Ovary (tissue), 9 donors: Measurements from ENCODE around the gene ARID3C. TPM values are rescaled to one million over a fixed set of nuclear protein-coding genes. Genes with fewer than 3 reads are reported as not detected.

Source experiments
- DNase-seq, 5 donors: peaks; one replicate each; pipeline ENCODE4 v3.0.0-alpha.2; 2019 to 2020
- H3K27ac ChIP-seq, 2 donors: fragments of 200-600 bp; one replicate each; pipeline versions ENCODE4 v1.5.1 to v1.8.0; 2019 to 2022
- H3K27me3 ChIP-seq: fragments of 200-600 bp; one replicate; pipeline ENCODE4 v1.8.0; 2022
- H3K36me3 ChIP-seq: fragments of 200-600 bp; sonication (generic); one replicate; pipeline ENCODE4 v1.5.1; 2019
- H3K4me1 ChIP-seq: one replicate; pipeline ENCODE4 v1.8.1; 2013; ENCODE audit warnings: mild to moderate bottlenecking, moderate library complexity; ENCODE audit not compliant: insufficient read depth
- H3K4me3 ChIP-seq: fragments of 200-600 bp; sonication (generic); one replicate; pipeline ENCODE4 v1.5.1; 2017
- H3K9me3 ChIP-seq, 2 donors: fragments of 200-600 bp in 1 of 2; sonication (generic) in 1 of 2; one replicate each; pipeline versions ENCODE4 v1.5.1 to v1.8.1; 2013 to 2019; ENCODE audit warnings: mild to moderate bottlenecking in 1 of 2, moderate library complexity in 1 of 2
- EP300 ChIP-seq: sonication (generic); formaldehyde crosslinking; IDR thresholded peaks from one replicate; pipeline ENCODE4 v1.6.1; 2017; ENCODE audit warnings: antibody characterized with exemption
- POLR2A ChIP-seq: fragments of 450-650 bp; IDR thresholded peaks from one replicate; pipeline ENCODE4 v1.6.1; 2017; ENCODE audit warnings: antibody characterized with exemption, mild to moderate bottlenecking, moderate library complexity
- WGBS, 3 donors: extraction: QIAGEN DNeasy Blood & Tissue Kit in 1 of 3; methylation state at CpG; one replicate each; pipeline versions ENCODE4 v1.1.5 to v1.1.7; 2013 to 2017; 5-methylcytosine and 5-hydroxymethylcytosine counted together
- intact Hi-C, 4 donors: fragments of 100-400 bp; cut with DNase I; formaldehyde crosslinking; loops; one replicate each; pipeline versions ENCODE4 v1.11.0 to v1.15.1; 2022 to 2023
- polyA plus RNA-seq, 2 donors: library from polyadenylated mRNA; stranded (reverse); fragments of 200-250 nt in 1 of 2; fragments of 350-450 nt in 1 of 2; fragmentation: Illumina TruSeq in 1 of 2; extraction: RNeasy Lipid Tissue Mini Kit (QIAGEN cat#74804) in 1 of 2; gene quantifications; one replicate each; pipeline ENCODE4 v1.2.3, GENCODE V29; 2013 to 2014
- total RNA-seq, 7 donors: library from RNA; depleted of rRNA in 2 of 7; stranded (reverse); fragments of >200 nt in 2 of 7; fragmentation: NEBNext Ultra II Directional in 3 of 7; extraction: Animal tissue kit (Norgen Biotek cat#: 25700) in 3 of 7; gene quantifications; one replicate each; pipeline versions ENCODE4 v1.1.0 to v1.2.4, GENCODE V29; 2016 to 2023
- TF ChIP-seq, protein P1 (sequence below), 3 donors: fragments of 450-650 bp in 2 of 3; fragments of 200-600 bp in 1 of 3; IDR thresholded peaks; one replicate each; pipeline versions ENCODE4 v1.5.1 to v1.8.0; 2016 to 2022; ENCODE audit warnings: antibody characterized with exemption in 3 of 3, mild to moderate bottlenecking in 1 of 3
- donor health status: DM: no; HTN: no; CAD: no; lungs with moderate emphysema.
- donor health status: DM: no; HTN: no; CAD: no.
- donor health status: Bipolar disorder and iron deficiency.
- donor health status: DM: yes; HTN: yes; CAD: no.
- donor health status: DM: no; HTN: no; CAD: no.
- donor health status: DM: yes; HTN: yes; CAD: no.

The ARID3C gene
- total and polyA plus RNA-seq, 9 donors: 0.07 to 0.40 TPM; not detected in 7

DNA sequence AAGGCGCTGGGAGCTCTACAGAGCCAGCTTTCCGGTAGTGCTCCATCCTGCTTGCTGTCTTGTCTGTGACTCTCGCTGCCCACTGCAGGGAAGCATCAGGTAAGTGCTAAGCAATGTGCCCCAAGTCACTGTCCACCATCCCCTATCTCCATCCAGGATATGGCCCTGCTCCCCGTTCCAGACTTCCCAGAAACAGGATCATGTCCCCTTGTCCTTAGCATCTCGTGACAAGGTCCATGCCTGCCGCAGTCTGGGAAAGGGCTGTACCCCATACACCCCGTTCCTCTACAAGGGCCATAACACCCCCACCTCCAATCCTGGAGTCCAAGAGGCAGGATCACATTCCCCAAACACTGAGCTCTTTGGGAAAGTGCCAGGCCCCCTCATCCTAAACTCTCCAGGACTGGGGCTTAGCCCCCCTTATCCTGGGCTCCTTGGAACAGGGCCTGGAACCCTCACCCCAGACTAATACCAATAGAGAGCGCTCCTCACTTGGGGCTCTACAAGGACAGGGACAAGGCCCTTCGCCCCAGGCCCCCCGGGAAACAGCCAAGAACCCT, 17.5 kb downstream of the ARID3C start:
- TF ChIP-seq, protein P1, sequence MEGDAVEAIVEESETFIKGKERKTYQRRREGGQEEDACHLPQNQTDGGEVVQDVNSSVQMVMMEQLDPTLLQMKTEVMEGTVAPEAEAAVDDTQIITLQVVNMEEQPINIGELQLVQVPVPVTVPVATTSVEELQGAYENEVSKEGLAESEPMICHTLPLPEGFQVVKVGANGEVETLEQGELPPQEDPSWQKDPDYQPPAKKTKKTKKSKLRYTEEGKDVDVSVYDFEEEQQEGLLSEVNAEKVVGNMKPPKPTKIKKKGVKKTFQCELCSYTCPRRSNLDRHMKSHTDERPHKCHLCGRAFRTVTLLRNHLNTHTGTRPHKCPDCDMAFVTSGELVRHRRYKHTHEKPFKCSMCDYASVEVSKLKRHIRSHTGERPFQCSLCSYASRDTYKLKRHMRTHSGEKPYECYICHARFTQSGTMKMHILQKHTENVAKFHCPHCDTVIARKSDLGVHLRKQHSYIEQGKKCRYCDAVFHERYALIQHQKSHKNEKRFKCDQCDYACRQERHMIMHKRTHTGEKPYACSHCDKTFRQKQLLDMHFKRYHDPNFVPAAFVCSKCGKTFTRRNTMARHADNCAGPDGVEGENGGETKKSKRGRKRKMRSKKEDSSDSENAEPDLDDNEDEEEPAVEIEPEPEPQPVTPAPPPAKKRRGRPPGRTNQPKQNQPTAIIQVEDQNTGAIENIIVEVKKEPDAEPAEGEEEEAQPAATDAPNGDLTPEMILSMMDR (IDR thresholded peaks at IDR 0.05): no peak
- TF ChIP-seq POLR2A (no peak), EP300 (no peak)
- Histone ChIP-seq H3K4me3 (peak overlapping the region; percentile 64), H3K27ac (peak overlapping the region; percentile 61 to 82), H3K36me3 (no peaks in the 10 kb centered on the region), H3K9me3 (no peaks in the 10 kb centered on the region), H3K27me3 (no peaks in the 10 kb centered on the region), H3K4me1 (peaks cover 9% of the 10 kb centered on the region)
- WGBS, 3 donors: 48 to 56% (median 49%) methylated on average over 10 of the region's 10 CpGs
- DNase-seq: peak; percentile 40 to 71 (median 59)
- intact Hi-C loops: no loop called here

DNA sequence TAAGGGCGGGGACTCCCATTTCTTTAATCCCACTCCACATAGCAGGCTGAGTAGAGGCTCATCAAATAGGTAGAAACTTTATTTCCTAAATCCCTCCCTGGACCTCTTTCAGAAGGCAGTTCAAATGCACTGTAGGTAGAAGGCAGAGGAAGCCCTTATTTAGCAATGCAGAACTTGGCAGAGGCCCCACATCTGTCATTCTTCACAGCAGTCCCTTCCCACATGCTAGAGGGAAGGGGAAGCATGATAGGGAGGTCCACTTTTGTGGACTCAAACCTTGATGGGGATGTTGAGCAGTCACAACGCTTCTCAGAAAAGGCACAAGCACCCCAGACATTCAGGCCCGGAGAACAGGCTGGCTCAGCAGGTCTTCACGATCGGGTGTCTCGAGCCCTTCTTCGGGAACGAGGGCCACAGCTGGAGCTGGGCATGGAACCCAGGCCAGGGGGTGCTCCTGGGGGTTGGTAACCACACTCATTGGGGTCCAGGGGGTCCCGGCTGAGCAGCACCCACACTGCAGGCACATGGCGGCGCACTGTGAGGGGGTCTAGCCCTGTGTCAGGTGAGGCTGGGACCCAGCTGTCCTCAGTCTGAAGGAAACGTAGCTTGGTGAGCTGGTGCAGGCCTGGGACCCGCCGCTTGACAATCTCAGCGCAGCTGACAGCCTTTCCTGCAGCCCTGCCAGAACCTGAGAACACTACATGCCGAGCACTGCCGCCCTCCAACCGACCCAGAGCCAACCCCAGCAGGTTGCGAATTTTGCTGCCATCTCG, 18.2 kb downstream of the ARID3C start:
- H3K36me3 ChIP-seq: no peaks in the 10 kb centered on the region
- peaks cover 9% of the 10 kb centered on the region for H3K4me1 ChIP-seq
- peak in 2 of 5 donors; percentile 30 to 39 for DNase-seq
- no peak overlapping the region for H3K27ac ChIP-seq
- TF ChIP-seq POLR2A: no peak
- no peak for TF ChIP-seq EP300
- TF ChIP-seq, protein P1 (IDR thresholded peaks at IDR 0.05): no peak
- H3K9me3 ChIP-seq: no peaks in the 10 kb centered on the region
- no peaks in the 10 kb centered on the region for H3K27me3 ChIP-seq
- no peak overlapping the region for H3K4me3 ChIP-seq
- intact Hi-C loops: no loop called here
- WGBS, 3 donors: 92 to 94% (median 93%) methylated on average over 20 of the region's 20 CpGs

DNA sequence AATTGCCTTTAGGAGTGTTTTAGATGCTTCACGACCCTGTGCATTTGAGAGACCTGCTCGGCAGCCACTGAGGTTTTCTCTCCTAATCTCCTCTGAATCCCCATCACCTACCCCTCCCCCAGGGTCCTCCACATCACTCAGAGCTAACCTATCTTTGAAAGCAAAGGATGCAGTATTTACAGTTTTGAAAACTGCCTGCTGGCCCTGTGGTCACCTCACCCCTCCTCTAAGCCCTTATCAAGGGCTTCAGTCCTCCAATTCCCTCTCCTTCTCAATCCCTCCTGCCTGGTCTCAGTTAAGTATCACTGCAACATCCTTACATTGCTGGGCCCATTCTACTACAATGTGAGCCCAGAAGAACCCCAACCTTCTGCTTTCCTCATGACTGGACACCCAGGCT, 21.5 kb downstream of the ARID3C start:
- Histone ChIP-seq H3K36me3 (no peaks in the 10 kb centered on the region), H3K4me1 (peaks cover 7% of the 10 kb centered on the region), H3K9me3 (no peaks in the 10 kb centered on the region), H3K4me3 (no peak overlapping the region), H3K27me3 (no peaks in the 10 kb centered on the region), H3K27ac (no peak overlapping the region)
- intact Hi-C loops: loop anchor here in 3 of 4 donors (10.0 kb wide), 2 partner anchors 203 to 273 kb away; no protein-coding TSS in a partner anchor
- 30 to 39% (median 35%) methylated on average over 2 of the region's 2 CpGs for WGBS, 3 donors
- TF ChIP-seq POLR2A: no peak
- TF ChIP-seq, protein P1 (IDR thresholded peaks at IDR 0.05): no peak
- no peak for TF ChIP-seq EP300
- DNase-seq: no peak

DNA sequence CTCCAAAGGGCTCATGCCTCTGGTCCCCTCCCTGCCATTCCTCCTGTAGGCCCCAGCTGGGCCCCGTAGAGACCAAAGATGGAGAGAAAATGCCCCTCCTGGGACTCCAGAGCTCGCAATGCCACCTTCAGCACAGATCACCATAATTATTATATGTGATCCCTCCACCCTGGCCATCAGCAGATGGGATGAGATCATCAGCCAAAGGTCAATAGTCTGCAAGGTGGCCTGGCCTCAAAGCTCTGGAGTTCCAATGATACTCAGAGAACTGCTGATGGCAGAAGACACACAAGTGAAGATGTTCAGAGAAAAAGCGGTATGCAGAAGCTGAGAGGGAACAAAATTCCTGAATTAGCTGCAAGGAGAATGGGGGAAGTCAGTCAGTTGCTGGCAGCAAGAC, 22.0 kb downstream of the ARID3C start:
- Histone ChIP-seq H3K36me3 (no peaks in the 10 kb centered on the region), H3K4me3 (no peak overlapping the region), H3K27ac (no peak overlapping the region), H3K4me1 (peaks cover 7% of the 10 kb centered on the region), H3K9me3 (no peaks in the 10 kb centered on the region), H3K27me3 (no peaks in the 10 kb centered on the region)
- WGBS, 3 donors: 74 to 88% (median 76%) methylated on average over 3 of the region's 3 CpGs
- DNase-seq: no peak
- TF ChIP-seq, protein P1 (IDR thresholded peaks at IDR 0.05): no peak
- TF ChIP-seq POLR2A: no peak
- no peak for TF ChIP-seq EP300
- intact Hi-C loops: loop anchor here in 3 of 4 donors (10.0 kb wide), 2 partner anchors 202 to 272 kb away; no protein-coding TSS in a partner anchor
